ENCODE results near the gene SF1.

Gene SF1

DNA sequence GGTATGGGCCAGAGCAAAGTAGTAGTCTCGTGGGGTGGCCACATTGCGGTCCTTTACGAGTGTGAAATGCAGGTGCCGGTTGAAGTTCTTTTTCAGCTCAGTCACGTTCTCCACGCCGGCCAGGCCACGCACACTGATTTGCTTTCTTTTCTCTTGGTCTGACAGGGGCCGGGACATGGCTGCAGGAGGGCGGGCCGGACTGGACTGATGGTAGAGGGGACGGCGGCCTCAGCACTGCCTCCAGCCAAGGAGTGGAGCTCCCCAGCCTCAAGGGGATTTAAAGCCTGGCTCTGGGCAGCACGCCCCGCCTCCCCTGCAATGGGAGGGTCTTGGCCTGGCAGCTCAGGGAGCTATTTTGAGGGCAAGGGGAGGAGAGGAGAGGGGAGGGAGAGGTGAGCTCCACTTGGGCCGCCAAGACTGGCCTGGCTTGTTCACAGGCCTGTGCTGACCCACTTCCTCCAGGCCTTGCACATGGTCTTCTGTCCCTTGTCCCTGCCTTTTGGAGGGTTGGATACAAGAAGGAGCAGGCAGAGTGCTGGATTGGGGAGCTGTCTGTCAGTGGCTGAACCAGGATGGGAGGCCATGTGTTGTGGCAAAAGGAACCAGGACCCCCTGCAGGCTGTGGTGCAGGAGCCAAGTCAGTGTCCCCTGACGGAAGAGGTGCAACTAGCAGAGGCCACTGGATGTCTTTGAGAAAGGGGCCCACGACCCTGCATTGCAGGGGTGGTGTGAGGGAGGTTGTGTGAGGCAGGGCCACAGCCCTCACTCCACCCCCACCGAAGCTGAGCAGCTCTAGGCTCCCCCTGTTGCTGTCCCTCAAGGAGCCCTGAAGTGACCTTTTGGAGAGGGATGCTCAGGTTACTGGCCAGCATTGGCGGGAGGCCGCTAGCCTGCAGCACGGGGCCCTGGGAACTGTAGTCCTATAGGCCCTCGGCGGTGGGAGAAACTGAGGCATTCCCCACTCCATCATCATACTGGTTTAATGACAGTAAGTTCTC, 18.3 kb downstream of the SF1 start, which contains the start of gene PYGM:
TSS of gene PYGM (minus strand) at position 253 of the 998 bp plus-strand sequence. CDS start at position 177, 76 bp downstream.
- no peak for DNase-seq

GRCh38 chr11:64759131-64759721, 19.1 kb downstream of the SF1 start:
- DNase-seq, result no peak

DNA sequence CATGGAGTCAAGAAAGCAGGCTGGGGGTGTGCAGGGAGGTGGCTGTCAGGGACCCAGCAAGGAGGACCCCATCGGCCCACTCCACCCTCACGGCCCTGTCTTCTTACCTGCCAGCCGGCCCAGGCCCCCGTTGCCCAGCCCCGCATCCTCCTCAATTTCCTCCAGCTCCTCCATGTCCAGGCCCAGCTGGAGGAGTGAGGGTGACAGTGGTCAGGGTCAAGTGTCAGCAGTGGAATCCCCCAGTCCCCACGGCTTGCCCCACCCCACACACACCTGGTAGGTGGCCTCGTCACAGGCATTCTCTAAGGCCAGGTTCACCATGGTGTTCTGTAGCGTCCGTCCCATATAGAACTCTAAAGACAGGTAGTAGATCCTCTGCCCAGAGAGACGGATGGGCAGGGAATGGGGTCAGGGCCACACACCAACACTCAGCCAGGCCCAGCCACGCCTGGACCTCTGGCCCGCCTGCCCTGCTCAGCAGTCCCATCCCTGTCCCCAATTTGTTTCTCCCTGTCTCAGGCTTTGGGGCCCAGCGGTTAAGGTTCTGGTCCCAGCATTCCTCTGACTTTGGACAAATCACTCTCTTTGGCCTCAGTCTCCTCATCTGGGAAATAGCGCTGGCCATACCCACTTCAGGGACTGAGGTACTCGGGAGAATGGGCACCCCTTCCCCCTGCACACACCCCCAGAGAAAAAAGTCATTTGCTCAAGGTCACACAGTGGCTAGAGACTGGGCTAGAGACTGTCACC, 19.8 kb downstream of the SF1 start:
- DNase-seq, result no peak

DNA sequence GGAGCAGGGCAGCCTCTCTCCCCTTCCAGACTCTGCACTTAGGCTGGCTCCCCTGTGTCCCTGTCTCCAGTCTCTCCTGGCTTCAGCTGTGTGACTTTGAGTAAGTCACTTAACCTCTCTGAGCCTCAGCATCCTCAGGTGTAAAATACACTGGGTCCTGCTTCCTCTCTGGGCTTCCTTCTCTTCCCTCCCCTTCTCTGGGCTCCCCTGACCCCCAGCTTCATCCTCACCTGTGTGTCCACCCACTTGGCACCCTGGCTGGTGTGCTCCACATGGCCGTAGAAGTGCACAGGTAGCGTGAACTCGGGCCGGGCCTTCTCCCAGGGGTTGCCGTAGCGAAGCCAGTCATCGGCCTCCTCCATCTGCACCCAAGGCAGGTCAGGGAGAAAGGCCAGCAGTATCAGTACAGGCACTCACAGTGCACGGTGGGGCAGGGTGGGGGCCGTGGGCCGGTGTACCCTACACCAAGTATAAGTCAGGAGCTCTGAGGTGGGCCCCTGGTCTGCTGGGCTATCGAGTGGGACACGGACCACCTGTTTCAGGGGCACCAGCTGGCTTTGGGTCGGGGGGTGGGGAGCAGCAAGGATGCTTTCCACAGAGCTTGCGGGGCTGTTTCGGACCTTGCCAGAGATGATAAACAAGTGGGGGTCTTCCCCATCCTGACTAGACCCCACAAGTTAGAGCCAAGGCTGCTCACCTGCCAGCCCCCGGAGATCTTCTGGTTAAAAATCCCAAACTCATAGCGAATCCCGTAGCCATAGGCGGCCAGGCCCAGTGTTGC, 20.6 kb downstream of the SF1 start:
- DNase-seq, result no peak

DNA sequence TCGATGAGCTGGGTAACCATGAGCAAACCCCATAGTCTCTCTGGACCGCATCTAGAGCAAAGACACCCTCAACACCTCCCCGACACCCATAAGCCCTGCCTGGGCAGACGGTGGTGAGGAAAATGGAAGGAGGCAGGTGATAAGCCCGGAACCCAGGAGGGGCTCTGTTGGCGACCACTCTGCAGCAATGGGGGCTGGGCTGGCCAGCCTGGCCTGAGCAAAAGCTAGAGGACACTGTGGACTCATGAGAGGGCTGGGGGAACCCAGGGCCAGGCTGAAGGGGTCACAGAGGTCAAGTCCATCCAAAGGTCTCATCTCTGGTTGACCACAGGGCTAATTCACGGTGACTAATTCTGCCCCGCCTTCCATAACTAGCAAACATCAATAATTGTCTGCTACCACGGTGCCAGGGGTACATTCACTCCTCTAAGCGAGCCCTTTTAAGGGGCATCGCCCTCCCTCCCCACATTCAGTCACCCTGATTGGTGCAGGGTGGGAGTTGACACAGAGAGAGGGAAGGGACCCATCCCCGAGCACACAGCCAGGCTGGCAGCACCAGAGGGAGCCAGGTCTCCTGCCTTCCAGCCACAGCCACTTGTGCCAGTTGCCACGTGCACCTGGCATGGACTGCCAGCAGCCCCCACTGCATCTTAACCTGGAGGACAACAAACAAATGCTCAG, 22.5 kb downstream of the SF1 start:
- no peak for DNase-seq

GRCh38 chr11:64754919-64755662, 23.3 kb downstream of the SF1 start:
- DNase-seq, result no peak

- no peak for DNase-seq
These were observed 24.0 kb downstream of the SF1 start for GRCh38 chr11:64754124-64754918.

GRCh38 chr11:64753380-64754123, 24.8 kb downstream of the SF1 start:
- DNase-seq, result no peak

DNA sequence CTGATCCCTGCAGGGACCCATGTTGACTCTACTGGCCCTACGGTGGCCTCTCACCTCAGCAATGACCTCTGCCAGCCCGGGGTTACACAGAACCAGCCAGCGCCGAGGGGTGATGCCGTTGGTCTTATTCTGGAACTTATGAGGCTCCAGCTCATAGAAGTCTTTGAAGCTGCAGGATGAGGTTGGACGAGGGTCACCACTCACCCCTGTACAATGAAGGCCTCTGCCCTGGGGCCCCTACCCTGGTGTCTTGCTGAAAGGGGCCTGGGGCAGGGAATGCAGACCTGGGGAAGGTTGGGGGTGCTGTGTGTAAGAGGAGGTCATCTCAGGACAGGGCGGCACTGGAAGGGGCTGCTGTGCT, 25.3 kb downstream of the SF1 start:
- no peak for DNase-seq

GRCh38 chr11:64752175-64752970, 26.0 kb downstream of the SF1 start:
- DNase-seq, result no peak

GRCh38 chr11:64751580-64751979, 26.8 kb downstream of the SF1 start:
- no peak for DNase-seq

DNA sequence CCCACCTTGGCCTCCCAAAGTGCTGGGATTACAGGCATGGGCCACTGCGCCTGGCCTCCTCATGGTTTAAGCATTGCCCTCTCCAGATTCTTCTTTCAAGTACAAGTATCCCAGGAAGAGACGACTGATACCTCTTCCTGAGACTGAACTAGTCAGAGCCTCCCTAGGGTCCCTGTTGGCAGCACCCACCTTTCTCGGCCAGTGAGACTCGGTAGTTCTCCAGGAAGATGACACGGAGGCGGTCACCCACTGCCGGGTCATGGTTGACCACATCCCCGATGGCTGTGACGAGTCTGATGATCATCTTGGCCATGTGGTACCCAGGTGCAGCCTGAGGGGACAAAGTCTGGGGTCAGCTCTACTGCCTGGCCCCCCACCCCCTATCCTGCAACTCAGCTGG, 27.2 kb downstream of the SF1 start:
- no peak for DNase-seq

DNA sequence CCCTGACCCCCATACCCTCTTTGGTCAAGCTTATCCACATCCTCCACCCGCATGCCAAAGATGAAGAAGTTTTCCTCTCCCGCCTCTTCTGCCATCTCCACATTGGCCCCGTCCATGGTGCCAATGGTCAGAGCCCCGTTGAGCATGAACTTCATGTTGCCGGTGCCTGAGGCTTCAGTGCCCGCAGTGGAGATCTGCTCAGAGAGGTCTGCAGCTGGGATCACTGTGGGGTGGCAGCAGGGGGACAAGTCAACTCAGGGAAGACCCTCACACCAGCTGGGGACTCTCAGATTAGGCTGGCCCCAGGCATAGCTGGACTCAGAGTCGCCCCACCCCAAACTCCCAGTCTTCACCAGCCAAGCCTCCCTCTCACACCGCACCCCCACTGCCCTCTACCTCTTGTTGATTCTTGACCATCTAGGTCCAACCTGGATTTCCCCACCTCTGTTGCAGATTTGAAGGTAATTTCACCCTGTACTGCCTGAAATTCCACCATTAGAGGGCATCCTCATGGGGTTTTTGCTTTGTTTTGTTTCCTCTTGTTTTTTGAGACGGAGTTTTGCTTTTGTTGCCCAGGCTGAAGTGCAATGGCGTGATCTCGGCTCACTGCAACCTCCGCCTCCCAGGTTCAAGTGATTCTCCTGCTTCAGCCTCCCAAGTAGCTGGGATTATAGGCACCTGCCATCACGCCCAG, 27.8 kb downstream of the SF1 start:
- DNase-seq, result no peak

DNA sequence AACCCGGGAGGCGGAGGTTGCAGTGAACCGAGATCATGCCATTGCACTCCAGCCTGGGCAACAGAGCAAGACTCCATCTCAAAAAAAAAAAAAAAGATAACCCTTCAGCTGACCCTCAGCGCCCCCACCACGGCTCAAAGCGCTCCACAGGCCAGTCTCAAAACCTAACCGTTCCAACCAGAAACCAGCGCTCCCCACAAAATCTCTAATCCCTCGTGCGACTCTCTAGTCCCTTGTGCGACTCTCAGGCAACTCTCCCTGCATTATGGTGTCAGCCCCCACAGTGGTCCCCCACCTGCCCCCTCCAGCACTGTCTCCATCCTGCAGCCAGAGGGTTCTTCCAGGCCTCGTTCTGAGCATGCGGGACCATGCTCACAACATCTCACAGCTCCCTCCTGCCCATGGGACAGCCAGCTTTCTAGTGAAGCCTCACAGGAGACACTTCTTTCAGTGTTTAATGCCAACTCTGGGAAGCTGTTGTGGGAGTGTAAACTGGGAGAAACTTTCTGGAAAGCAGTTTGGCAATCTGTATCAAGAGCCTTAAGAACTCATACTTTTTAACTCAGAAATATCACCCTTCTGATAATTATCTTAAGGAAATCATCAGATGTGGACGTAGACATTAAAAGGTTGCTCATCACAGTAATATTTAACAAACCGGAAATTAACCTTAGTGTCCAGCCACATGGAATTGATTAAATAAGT, 30.2 kb downstream of the SF1 start:
- no peak for DNase-seq

DNA sequence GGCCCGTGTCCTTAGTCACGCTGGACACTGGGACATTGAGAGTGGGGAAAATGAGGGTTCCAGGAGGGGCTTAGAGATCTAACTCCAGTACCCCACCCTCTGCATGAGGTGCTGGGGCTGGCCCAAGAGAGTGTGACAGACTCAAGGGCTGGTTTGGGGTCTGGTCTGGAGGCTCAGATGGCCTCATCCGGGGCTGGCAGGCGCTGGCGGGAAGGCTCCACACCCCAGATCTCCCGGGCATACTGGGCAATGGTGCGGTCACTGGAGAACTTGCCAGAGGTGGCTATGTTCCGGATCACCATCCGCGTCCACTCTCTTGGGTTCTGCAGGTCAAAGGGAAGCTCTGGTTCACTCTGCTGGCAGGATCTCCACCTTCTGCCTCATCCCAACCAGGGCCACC, 31.9 kb downstream of the SF1 start:
- DNase-seq, result no peak

- peak; percentile 98 for DNase-seq
These were observed 32.6 kb downstream of the SF1 start for GRCh38 chr11:64745521-64746328.

DNA sequence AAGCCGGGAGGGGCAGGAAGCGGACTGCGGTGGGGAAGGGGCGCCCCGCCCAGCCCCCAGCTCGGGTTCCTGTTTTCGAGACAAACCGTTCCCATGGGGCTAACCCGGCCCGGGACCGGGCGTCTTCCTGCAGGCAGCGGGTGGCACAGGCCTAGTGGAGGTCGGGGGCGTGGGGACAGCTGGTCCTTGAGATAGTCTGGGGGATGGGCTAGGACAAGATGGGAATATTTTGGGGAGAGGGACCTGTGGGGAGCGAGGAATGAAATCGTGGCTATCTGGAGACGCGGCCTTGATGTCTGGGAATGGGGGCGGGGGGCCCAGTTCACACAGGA, 33.2 kb downstream of the SF1 start:
- peak; percentile 96 for DNase-seq
